K562 (cell line): ENCODE measurements around the gene SHTN1. TPM values are rescaled to one million over a fixed set of nuclear protein-coding genes. Genes with fewer than 3 reads are reported as not detected.

Experiments used
- AFF4 ChIP-seq: sonication (generic); formaldehyde crosslinking; IDR thresholded peaks from 2 replicates; pipeline ENCODE4 v1.8.0; 2023; ENCODE audit warnings: mild to moderate bottlenecking, missing genetic modification reagents
- CBX1 ChIP-seq: sonication (generic); IDR thresholded peaks from 2 replicates; pipeline ENCODE4 v1.6.1; 2016; ENCODE audit warnings: antibody characterized with exemption, low read depth, mild to moderate bottlenecking
- CHAMP1 ChIP-seq: fragments of 450-650 bp; IDR thresholded peaks from 2 replicates; pipeline ENCODE4 v1.6.1; 2016; ENCODE audit warnings: mild to moderate bottlenecking
- FOXP1 ChIP-seq: sonication (generic); formaldehyde crosslinking; IDR thresholded peaks from 2 replicates; pipeline ENCODE4 v1.8.0; 2022; ENCODE audit warnings: mild to moderate bottlenecking, missing genetic modification reagents
- MTA3 ChIP-seq: fragments of 450-650 bp; formaldehyde crosslinking; IDR thresholded peaks from 2 replicates; pipeline ENCODE4 v1.6.1; 2017; ENCODE audit warnings: mild to moderate bottlenecking, borderline replicate concordance
- NR2C2 ChIP-seq, 2 experiments: fragments of 200-800 bp in 1 of 2; sonication (Bioruptor generic) in 1 of 2; sonication (generic) in 1 of 2; formaldehyde crosslinking in 1 of 2; IDR thresholded peaks; 2 replicates each; pipeline versions ENCODE4 v1.6.1 to v1.8.0; 2016 to 2022; ENCODE audit warnings: mild to moderate bottlenecking in 1 of 2, missing compliant biosample characterization in 1 of 2, missing genetic modification characterization in 1 of 2, missing genetic modification reagents in 1 of 2
- RBM22 ChIP-seq: fragments of 200-400 bp; formaldehyde crosslinking; IDR thresholded peaks from 2 replicates; pipeline ENCODE4 v1.6.1; 2018; ENCODE audit warnings: low read length, low read depth; ENCODE audit not compliant: poor library complexity, severe bottlenecking
- SIN3A ChIP-seq, 2 experiments: fragments of 150-350 bp in 1 of 2; IDR thresholded peaks; 2 replicates each; pipeline ENCODE4 v1.6.1; 2011 to 2016; ENCODE audit warnings: borderline replicate concordance in 2 of 2, low read depth in 2 of 2, low read length in 2 of 2, mild to moderate bottlenecking in 2 of 2, moderate library complexity in 2 of 2; ENCODE audit not compliant: control insufficient read depth in 1 of 2
- SP2 ChIP-seq: IDR thresholded peaks from 2 replicates; pipeline ENCODE4 v1.6.1; 2011; ENCODE audit warnings: mild to moderate bottlenecking, low read depth, low read length, moderate library complexity; ENCODE audit not compliant: poor library complexity, severe bottlenecking; ENCODE audit errors: extremely low read depth
- SRSF3 ChIP-seq: fragments of 200-400 bp; formaldehyde crosslinking; IDR thresholded peaks from 2 replicates; pipeline ENCODE4 v1.6.1; 2016; ENCODE audit warnings: mild to moderate bottlenecking, low read length, moderate library complexity; ENCODE audit not compliant: insufficient read depth
- ZNF384 ChIP-seq: IDR thresholded peaks from 2 replicates; pipeline ENCODE4 v1.6.1; 2012; ENCODE audit warnings: low read depth, low read length, improper control_type of control experiment
- polyA plus RNA-seq, 8 experiments: library from polyadenylated mRNA; depleted of rRNA in 4 of 8; stranded (reverse) in 5 of 8; unstranded in 3 of 8; fragments of >200 nt; fragmentation: Nextera tagmentation in 2 of 8; fragmentation: Illumina TruSeq in 1 of 8; extraction: Ambion mirVana in 2 of 8; extraction: Trizol in 1 of 8; gene quantifications; 2 replicates each; pipeline versions ENCODE4 v1.2.1 to v1.2.3, GENCODE V29; 2011 to 2014; ENCODE audit warnings: inconsistent platforms in 1 of 8, missing spikeins in 1 of 8
- total RNA-seq, 7 experiments: library from RNA; depleted of rRNA in 6 of 7; stranded (reverse); fragments of >200 nt in 6 of 7; fragmentation: Illumina TruSeq in 2 of 7; extraction: Trizol in 2 of 7; gene quantifications; 2 replicates each; pipeline versions ENCODE4 v1.2.1 to v1.2.3, GENCODE V29; 2011 to 2021; ENCODE audit warnings: low replicate concordance in 1 of 7
- TF ChIP-seq, protein P1 (sequence below): sonication (generic); formaldehyde crosslinking; IDR thresholded peaks from 2 replicates; pipeline ENCODE4 v1.8.0; 2023; ENCODE audit warnings: mild to moderate bottlenecking, missing genetic modification reagents
- TF ChIP-seq, protein P2 (sequence below): sonication (generic); formaldehyde crosslinking; IDR thresholded peaks from 2 replicates; pipeline ENCODE4 v1.8.1; 2023; ENCODE audit warnings: mild to moderate bottlenecking, missing genetic modification reagents

The SHTN1 gene
- total and polyA plus RNA-seq, 9 of the 15 experiments (the other 6 are each of a cell fraction or from before 2014, with no cell fraction given) = 5.4 to 21.3 (median 13.3) TPM

- TF ChIP-seq, protein P1, sequence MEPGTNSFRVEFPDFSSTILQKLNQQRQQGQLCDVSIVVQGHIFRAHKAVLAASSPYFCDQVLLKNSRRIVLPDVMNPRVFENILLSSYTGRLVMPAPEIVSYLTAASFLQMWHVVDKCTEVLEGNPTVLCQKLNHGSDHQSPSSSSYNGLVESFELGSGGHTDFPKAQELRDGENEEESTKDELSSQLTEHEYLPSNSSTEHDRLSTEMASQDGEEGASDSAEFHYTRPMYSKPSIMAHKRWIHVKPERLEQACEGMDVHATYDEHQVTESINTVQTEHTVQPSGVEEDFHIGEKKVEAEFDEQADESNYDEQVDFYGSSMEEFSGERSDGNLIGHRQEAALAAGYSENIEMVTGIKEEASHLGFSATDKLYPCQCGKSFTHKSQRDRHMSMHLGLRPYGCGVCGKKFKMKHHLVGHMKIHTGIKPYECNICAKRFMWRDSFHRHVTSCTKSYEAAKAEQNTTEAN (CRISPR knock-in tag) = peak; percentile 58; the same call in 1 of the 2 replicates
- 0 out of 4 replicates have a peak, but pooled peaks of 1 of the 2 experiments have one; percentile 7 for TF ChIP-seq SIN3A (IDR thresholded peaks at IDR 0.05; ENCODE audit: borderline replicate concordance in 2 of 2, control insufficient read depth in 1 of 2, low read depth in 2 of 2, low read length in 2 of 2)
- TF ChIP-seq SRSF3 = 0 out of 2 replicates have a peak, but pooled peaks have one; percentile 21
- peak; percentile 68 for TF ChIP-seq RBM22
- 0 out of 2 replicates have a peak, but pooled peaks have one; percentile 17 for TF ChIP-seq CBX1
- TF ChIP-seq AFF4 (CRISPR knock-in tag) = 0 out of 2 replicates have a peak, but pooled peaks have one; percentile 76
- peak; percentile 35; the same call in 1 of the 2 replicates for TF ChIP-seq NR2C2 (CRISPR knock-in tag; IDR thresholded peaks at IDR 0.05)
- no peak for TF ChIP-seq NR2C2 (tag; IDR thresholded peaks at IDR 0.05)
- no peak for TF ChIP-seq CHAMP1
- TF ChIP-seq ZNF384 = no peak
- TF ChIP-seq, protein P2, sequence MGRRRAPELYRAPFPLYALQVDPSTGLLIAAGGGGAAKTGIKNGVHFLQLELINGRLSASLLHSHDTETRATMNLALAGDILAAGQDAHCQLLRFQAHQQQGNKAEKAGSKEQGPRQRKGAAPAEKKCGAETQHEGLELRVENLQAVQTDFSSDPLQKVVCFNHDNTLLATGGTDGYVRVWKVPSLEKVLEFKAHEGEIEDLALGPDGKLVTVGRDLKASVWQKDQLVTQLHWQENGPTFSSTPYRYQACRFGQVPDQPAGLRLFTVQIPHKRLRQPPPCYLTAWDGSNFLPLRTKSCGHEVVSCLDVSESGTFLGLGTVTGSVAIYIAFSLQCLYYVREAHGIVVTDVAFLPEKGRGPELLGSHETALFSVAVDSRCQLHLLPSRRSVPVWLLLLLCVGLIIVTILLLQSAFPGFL (CRISPR knock-in tag) = no peak
- TF ChIP-seq MTA3 = peak; percentile 62; the same call in 1 of the 2 replicates
- no peak for TF ChIP-seq SP2
- no peak for TF ChIP-seq FOXP1 (CRISPR knock-in tag)
Measured at GRCh38 chr10:117004227-117005025, 561 bp downstream of the SHTN1 start (continued).
